ENCODE results near the gene STRIP1. TPM values are rescaled to one million over a fixed set of nuclear protein-coding genes. Genes with fewer than 3 reads are reported as not detected.

STRIP1 gene, protein sequence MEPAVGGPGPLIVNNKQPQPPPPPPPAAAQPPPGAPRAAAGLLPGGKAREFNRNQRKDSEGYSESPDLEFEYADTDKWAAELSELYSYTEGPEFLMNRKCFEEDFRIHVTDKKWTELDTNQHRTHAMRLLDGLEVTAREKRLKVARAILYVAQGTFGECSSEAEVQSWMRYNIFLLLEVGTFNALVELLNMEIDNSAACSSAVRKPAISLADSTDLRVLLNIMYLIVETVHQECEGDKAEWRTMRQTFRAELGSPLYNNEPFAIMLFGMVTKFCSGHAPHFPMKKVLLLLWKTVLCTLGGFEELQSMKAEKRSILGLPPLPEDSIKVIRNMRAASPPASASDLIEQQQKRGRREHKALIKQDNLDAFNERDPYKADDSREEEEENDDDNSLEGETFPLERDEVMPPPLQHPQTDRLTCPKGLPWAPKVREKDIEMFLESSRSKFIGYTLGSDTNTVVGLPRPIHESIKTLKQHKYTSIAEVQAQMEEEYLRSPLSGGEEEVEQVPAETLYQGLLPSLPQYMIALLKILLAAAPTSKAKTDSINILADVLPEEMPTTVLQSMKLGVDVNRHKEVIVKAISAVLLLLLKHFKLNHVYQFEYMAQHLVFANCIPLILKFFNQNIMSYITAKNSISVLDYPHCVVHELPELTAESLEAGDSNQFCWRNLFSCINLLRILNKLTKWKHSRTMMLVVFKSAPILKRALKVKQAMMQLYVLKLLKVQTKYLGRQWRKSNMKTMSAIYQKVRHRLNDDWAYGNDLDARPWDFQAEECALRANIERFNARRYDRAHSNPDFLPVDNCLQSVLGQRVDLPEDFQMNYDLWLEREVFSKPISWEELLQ
- polyA plus RNA-seq (ENCODE audit: low read depth in 6 of 6): 10 to 100 TPM; 19.3 to 45.4 (median 24.1) TPM

- H3K4me3 Mint-ChIP-seq: peak within 1 kb of the TSS; percentile 88 to 97 (median 96)
- peaks cover 6 to 9% of the 10 kb centered on the region in 2 donors for H3K36me3 Mint-ChIP-seq
- DNase-seq: peak; percentile 92
- H3K27ac Mint-ChIP-seq: peak within 1 kb of the TSS; percentile 81 to 96 (median 93)
- ATAC-seq (ENCODE audit: low read depth in 2 of 2): peak; percentile 93 to 94
- no peaks in the 10 kb centered on the region for H3K9me3 Mint-ChIP-seq
- no peaks in the 10 kb centered on the region for H3K27me3 Mint-ChIP-seq
- peaks cover 38 to 52% (median 39%) of the 10 kb centered on the region in 3 donors for H3K4me1 Mint-ChIP-seq
Measured at GRCh38 chr1:110034451-110035235, at the start of gene STRIP1. Gene STRIP1 (plus strand): TSS chr1:110034624. CDS start chr1:110034638, 14 bp downstream.

- peaks cover 32 to 48% (median 37%) of the 10 kb centered on the region in 3 donors for H3K4me1 Mint-ChIP-seq
- no peaks in the 10 kb centered on the region for H3K9me3 Mint-ChIP-seq
- ATAC-seq (ENCODE audit: low read depth in 2 of 2) (no peak), DNase-seq (no peak)
- no peaks in the 10 kb centered on the region for H3K27me3 Mint-ChIP-seq
- peak overlapping the region; percentile 91 to 99 (median 98) for H3K27ac Mint-ChIP-seq
- H3K4me3 Mint-ChIP-seq: peak overlapping the region; percentile 98 to 99 (median 98)
- no peaks in the 10 kb centered on the region for H3K36me3 Mint-ChIP-seq
Measured at GRCh38 chr1:109985247-109986053, 49.0 kb upstream of the STRIP1 start.

- no peaks in the 10 kb centered on the region for H3K27me3 Mint-ChIP-seq
- H3K4me3 Mint-ChIP-seq: peak overlapping the region; percentile 9 to 99 (median 98)
- DNase-seq: no peak
- peak overlapping the region in 5 of 6 donors; percentile 27 to 99 (median 98) for H3K27ac Mint-ChIP-seq
- H3K36me3 Mint-ChIP-seq: no peaks in the 10 kb centered on the region
- peaks cover 35 to 48% (median 37%) of the 10 kb centered on the region in 3 donors for H3K4me1 Mint-ChIP-seq
- ATAC-seq (ENCODE audit: low read depth in 2 of 2): no peak
- H3K9me3 Mint-ChIP-seq: no peaks in the 10 kb centered on the region
Measured at GRCh38 chr1:109986054-109986444, 48.4 kb upstream of the STRIP1 start.

DNA sequence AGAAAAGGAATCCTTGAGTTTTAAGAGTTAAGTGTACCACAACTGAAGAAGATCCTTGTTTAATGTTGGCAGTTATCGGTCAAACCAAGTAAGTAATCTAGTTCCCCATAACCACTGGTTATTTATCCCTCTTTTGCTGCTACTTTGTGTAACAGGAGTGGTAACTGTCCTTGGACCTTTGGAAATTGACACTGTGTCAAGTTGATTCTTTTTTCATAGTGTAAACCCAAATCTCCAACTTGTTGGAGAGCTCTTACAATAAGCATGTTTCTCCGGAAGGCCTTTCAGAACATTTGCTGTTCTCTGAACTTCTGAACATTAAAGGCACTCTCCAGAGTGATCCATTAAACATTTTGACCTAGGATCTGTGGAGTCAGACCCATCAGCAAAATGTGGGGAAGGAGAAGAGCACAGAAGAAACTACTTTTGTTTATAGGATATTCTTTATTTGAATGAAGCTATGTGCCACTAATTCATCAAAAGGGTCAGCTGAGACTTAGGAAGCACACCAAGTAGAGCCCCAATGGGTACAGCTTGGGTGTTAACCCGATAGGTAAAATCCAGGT is 46.0 kb upstream of the STRIP1 start:
- peaks cover 42 to 54% (median 50%) of the 10 kb centered on the region in 3 donors for H3K4me1 Mint-ChIP-seq
- peak overlapping the region in 1 of 8 donors; percentile 50 for H3K4me3 Mint-ChIP-seq
- H3K27me3 Mint-ChIP-seq: no peaks in the 10 kb centered on the region

GRCh38 chr1:109989506-109990301 is 44.7 kb upstream of the STRIP1 start:
- ATAC-seq (ENCODE audit: low read depth in 2 of 2) (peak; percentile 34 to 68), DNase-seq (no peak)
- H3K4me1 Mint-ChIP-seq: peaks cover 42 to 52% (median 44%) of the 10 kb centered on the region in 3 donors
- H3K9me3 Mint-ChIP-seq: no peaks in the 10 kb centered on the region
- H3K27me3 Mint-ChIP-seq: no peaks in the 10 kb centered on the region
- H3K36me3 Mint-ChIP-seq: no peaks in the 10 kb centered on the region
- H3K27ac Mint-ChIP-seq: no peak overlapping the region
- H3K4me3 Mint-ChIP-seq: peak overlapping the region in 1 of 8 donors; percentile 29

More for the DNA sequence above, 46.0 kb upstream of the STRIP1 start:
- H3K27ac Mint-ChIP-seq: peak overlapping the region in 2 of 6 donors; percentile 5 to 78
- DNase-seq (no peak), ATAC-seq (ENCODE audit: low read depth in 2 of 2) (no peak)
- no peaks in the 10 kb centered on the region for H3K9me3 Mint-ChIP-seq
- H3K36me3 Mint-ChIP-seq: no peaks in the 10 kb centered on the region

- ATAC-seq (ENCODE audit: low read depth in 2 of 2) (no peak), DNase-seq (no peak)
- Mint-ChIP-seq H3K36me3 (no peaks in the 10 kb centered on the region), H3K4me3 (peak overlapping the region in 1 of 8 donors; percentile 29), H3K27ac (no peak overlapping the region), H3K9me3 (no peaks in the 10 kb centered on the region), H3K4me1 (peaks cover 40 to 50% (median 41%) of the 10 kb centered on the region in 3 donors), H3K27me3 (no peaks in the 10 kb centered on the region)
Measured at GRCh38 chr1:109990302-109990653, 44.1 kb upstream of the STRIP1 start.

DNA sequence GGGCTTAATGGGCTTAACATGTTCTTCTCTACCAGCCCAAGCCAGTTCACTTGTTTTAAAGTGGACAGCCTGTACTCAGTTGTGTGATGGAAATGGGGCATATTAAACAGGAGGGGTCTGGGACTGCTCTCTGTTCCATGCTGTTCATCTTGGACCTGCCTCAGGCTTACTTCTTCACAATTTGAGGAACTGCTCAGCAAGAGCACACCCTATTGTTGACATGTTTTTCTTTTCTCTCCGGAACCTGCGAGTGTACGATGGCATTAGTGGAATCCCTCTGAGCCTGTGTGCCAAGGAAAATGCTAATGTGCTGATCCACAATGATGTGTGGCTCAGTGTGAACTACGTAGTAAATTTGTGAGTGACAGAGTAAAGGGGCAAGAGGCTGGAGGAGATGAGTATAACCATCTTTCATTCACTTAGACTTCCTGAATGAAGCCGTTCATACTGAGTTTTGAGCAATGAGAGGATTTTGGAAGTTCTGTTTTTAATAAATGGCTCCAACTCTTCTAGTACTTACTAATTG is 43.0 kb upstream of the STRIP1 start:
- H3K4me1 Mint-ChIP-seq: peaks cover 29 to 38% (median 33%) of the 10 kb centered on the region in 3 donors
- H3K36me3 Mint-ChIP-seq: no peaks in the 10 kb centered on the region
- H3K9me3 Mint-ChIP-seq: no peaks in the 10 kb centered on the region
- ATAC-seq (ENCODE audit: low read depth in 2 of 2) (no peak), DNase-seq (no peak)
- H3K27ac Mint-ChIP-seq: no peak overlapping the region
- H3K4me3 Mint-ChIP-seq: no peak overlapping the region
- no peaks in the 10 kb centered on the region for H3K27me3 Mint-ChIP-seq

- ATAC-seq (ENCODE audit: low read depth in 2 of 2): no peak
- H3K4me1 Mint-ChIP-seq: peaks cover 22 to 30% (median 27%) of the 10 kb centered on the region in 3 donors
- no peak for DNase-seq
- no peak overlapping the region for H3K4me3 Mint-ChIP-seq
- H3K27ac Mint-ChIP-seq: no peak overlapping the region
- peaks cover 0 to 7% of the 10 kb centered on the region in 2 donors for H3K36me3 Mint-ChIP-seq
- no peaks in the 10 kb centered on the region for H3K9me3 Mint-ChIP-seq
- H3K27me3 Mint-ChIP-seq: no peaks in the 10 kb centered on the region
Measured at GRCh38 chr1:109993885-109994284, 40.5 kb upstream of the STRIP1 start.

GRCh38 chr1:109994654-109995053 is 39.8 kb upstream of the STRIP1 start:
- DNase-seq: no peak
- Mint-ChIP-seq H3K27ac (no peak overlapping the region), H3K9me3 (no peaks in the 10 kb centered on the region), H3K4me1 (peaks cover 21 to 30% (median 24%) of the 10 kb centered on the region in 3 donors), H3K27me3 (no peaks in the 10 kb centered on the region), H3K36me3 (peaks cover 0 to 7% of the 10 kb centered on the region in 2 donors), H3K4me3 (no peak overlapping the region)
- no peak for ATAC-seq (ENCODE audit: low read depth in 2 of 2)

GRCh38 chr1:109995536-109995935 is 38.9 kb upstream of the STRIP1 start:
- Mint-ChIP-seq H3K4me3 (no peak overlapping the region), H3K4me1 (peaks cover 14 to 23% (median 19%) of the 10 kb centered on the region in 3 donors), H3K36me3 (peaks cover 0 to 7% of the 10 kb centered on the region in 2 donors), H3K27me3 (no peaks in the 10 kb centered on the region), H3K9me3 (no peaks in the 10 kb centered on the region), H3K27ac (no peak overlapping the region)
- no peak for ATAC-seq (ENCODE audit: low read depth in 2 of 2)
- DNase-seq: no peak

DNA sequence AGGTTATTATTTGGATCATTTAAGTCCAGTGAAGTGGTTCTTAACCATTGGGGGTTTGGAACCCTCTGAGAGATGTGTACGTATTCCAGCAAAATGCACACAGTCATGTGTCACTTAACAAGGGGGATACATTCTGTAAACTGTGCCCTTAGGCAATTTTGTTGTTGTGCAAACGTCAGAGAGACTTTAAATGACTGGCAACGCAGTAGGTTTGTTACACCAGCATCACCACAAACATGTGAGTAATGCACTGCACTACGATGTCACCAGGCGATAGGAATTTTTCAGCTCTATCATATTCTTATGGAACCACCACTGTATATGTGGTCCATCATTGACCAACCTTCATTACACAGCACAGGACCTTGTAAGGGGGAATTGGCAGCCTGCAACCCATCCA is 37.9 kb upstream of the STRIP1 start:
- peaks cover 10 to 20% (median 12%) of the 10 kb centered on the region in 3 donors for H3K4me1 Mint-ChIP-seq
- DNase-seq (no peak), ATAC-seq (ENCODE audit: low read depth in 2 of 2) (no peak)
- peak overlapping the region in 2 of 6 donors; percentile 44 to 65 for H3K27ac Mint-ChIP-seq
- H3K4me3 Mint-ChIP-seq: no peak overlapping the region
- no peaks in the 10 kb centered on the region for H3K9me3 Mint-ChIP-seq
- peaks cover 0 to 7% of the 10 kb centered on the region in 2 donors for H3K36me3 Mint-ChIP-seq
- no peaks in the 10 kb centered on the region for H3K27me3 Mint-ChIP-seq

All from naive B cell (primary cell).